GM19023 (cell line): ENCODE results near the gene KRTAP4-5.
"Not testable (repeated sequence)": the region's sequence is repeated elsewhere in the genome, so short reads cannot be mapped to it uniquely, and the experiment has no call there.

Experiments
- ATAC-seq: cut with Tn5 transposase; IDR thresholded peaks from one replicate; pipeline ENCODE4 v1.9.1; 2021; ENCODE audit warnings: mild to moderate bottlenecking, moderate library complexity; ENCODE audit not compliant: unreplicated experiment

The KRTAP4-5 gene

GRCh38 chr17:41111151-41111885, 38.3 kb downstream of the KRTAP4-5 start:
- no peak for ATAC-seq

- not testable (repeated sequence) for ATAC-seq
Observed at GRCh38 chr17:41108728-41109386, 40.8 kb downstream of the KRTAP4-5 start.

DNA sequence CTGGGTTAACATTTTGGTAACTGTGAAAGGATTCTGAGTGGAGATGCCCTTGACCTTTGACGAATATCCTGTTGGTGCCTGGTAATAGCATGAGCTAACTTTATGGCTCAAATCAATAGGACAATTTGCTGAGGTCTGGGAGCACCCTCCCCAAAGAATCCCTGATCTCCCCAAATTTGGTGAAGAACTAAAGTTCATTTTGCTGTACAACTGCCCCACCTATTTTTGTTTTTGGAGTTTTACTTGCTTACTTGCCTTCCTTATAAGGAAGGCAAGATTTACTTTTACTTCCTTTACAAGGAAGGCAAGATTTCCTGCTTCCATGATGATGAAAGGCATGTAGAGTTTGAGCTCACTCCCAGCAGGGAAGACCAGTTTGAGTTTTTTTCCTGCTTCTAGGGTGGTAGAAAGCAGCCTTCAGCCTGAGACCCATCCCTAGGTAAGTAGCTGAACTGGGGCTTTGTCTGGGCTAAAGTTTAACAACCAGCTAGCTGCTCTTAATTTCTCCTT, 41.6 kb downstream of the KRTAP4-5 start:
- ATAC-seq, result no peak

- not testable (repeated sequence) for ATAC-seq
Observed at GRCh38 chr17:41105347-41105746, 44.3 kb downstream of the KRTAP4-5 start, which contains the start of gene KRTAP4-9. TSS of gene KRTAP4-9 (plus strand) at chr17:41105389. CDS start at chr17:41105389, 0 bp downstream.

- not testable (repeated sequence) for ATAC-seq
Observed at GRCh38 chr17:41104386-41105038, 45.1 kb downstream of the KRTAP4-5 start.

GRCh38 chr17:41103896-41104295, 45.7 kb downstream of the KRTAP4-5 start:
- no peak for ATAC-seq

DNA sequence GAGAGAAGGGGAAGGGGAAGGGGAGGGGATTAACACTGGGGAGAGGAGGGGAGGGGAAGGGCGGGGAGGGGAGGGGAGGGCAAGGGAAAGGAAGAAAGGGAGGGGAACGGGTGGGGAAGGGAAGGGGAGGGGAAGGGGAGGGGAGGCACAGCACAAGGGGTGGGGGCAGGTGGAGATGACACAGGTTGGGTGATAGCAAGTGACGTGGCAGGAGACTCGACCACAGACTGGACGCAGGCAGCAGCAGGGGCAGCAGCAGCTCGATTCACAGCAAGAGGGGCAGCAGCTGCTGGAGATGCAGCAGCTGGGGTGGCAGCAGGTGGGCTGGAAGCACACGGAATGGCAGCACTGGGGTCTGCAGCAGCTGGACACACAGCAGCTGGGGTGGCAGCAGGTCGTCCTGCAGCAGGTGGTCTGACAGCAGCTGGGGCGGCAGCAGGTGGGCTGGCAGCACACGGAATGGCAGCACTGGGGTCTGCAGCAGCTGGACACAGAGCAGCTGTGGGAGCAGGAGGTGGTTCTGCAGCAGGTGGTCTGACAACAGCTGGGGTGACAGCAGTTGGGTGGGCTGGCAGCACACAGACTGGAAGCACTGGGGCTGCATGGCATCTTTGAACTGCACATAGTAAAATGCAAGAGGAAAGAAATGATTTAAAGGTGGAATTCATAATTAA, 47.9 kb downstream of the KRTAP4-5 start, which contains the start of gene KRTAP4-16:
Gene KRTAP4-16 (minus strand): TSS at position 624 of the 674 bp plus-strand sequence. CDS start 0 bp downstream, at position 624.
- ATAC-seq, result no peak

DNA sequence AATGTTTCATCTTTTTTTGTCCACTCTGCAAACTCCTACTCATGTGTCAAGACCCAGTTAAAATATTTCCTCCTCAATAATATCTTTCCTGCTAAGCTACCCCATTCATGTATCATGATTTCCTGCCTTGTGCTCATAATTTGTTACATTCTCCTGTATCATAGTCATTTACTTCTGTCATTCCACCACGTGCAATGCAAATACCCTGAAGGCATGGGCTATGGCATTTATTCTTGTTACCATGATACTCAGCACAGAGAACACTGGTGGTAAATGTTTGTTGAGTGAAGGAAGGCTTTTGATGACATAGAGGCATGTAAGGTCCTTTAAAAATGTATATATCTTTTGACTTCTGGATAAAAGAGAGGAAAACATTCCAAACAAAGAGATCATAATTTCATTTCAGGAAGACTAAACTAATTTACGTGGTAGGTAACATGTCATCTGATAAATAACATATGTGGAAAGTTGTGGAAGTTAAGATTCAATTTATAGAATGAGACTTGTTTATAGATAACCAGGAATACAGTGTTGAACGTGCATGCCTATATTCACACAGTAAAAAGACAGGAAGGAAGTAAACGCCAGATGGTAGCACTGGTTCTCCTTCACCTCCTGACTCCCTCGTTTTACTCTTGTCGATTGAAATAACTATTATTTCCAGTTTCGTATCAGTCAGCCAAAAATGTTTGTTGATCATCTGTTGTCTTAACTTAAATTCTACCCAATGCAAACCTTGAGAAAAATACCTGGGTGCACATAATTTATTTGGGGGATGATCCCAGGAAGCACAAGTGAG, 49.7 kb downstream of the KRTAP4-5 start:
- not testable (repeated sequence) for ATAC-seq
